Testis (tissue), 2 donors: ENCODE results near the gene BPTF.

Source experiments
- CTCF ChIP-seq, 3 experiments: fragments of 450-650 bp in 2 of 3; fragments of 200-600 bp in 1 of 3; sonication (generic) in 1 of 3; IDR thresholded peaks; one replicate each; pipeline ENCODE4 v1.5.1; 2016 to 2019; ENCODE audit warnings: antibody characterized with exemption in 3 of 3, mild to moderate bottlenecking in 2 of 3, moderate library complexity in 1 of 3
- POLR2A ChIP-seq: fragments of 450-650 bp; IDR thresholded peaks from one replicate; pipeline ENCODE4 v1.6.1; 2017; ENCODE audit warnings: antibody characterized with exemption, mild to moderate bottlenecking, moderate library complexity

GRCh38 chr17:67879662-67880061, 54.4 kb downstream of the BPTF start:
- TF ChIP-seq CTCF (IDR thresholded peaks at IDR 0.05): no peak
- no peak for TF ChIP-seq POLR2A
